ENCODE results near the gene RPL39.
A peak's percentile ranks its signal among the peaks of the same experiment; 100 is the strongest.
"Not testable (repeated sequence)": the region's sequence is repeated elsewhere in the genome, so short reads cannot be mapped to it uniquely, and the experiment has no call there.

Gene RPL39

DNA sequence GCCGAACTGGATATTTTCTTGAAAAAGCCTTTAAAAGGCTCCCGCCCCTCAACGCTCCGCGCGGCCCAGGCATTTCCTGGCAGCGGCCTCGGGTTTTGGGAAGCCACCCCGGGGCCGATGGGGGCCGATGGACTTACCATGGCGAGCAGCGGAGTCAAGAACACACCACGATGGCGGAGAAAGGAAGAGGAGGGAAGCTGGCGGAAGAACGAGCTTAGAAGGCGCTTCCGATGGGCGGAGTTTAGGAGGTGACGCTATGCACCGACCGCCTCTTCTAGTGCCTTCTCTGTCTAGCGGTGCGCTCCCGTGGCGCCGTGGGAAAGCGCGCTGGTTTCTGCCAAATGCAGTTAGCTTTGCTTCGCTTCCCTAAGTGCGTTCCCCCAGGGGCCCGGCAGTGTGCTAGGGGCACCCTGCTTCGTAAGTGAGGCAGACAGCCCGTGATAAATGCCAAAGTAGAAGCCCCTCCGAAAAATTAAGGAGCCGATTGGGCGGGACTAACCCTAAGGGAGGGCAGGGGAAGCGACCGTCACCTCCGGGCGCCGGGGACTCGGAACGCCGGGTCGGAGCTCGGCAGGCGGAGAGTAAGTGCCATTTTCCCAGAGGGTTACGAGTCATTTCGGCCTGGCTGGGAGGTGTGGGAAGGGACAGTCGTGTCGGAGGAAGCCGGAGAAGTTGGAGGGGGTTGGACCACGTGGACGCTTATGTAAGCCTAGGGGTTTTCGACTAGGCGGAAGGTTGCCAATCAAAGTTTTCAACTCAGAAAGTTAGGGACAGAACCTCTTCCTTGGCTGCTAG lies at the start of gene RPL39:
Gene RPL39 (minus strand): TSS at position 194 of the 795 bp plus-strand sequence. CDS start 54 bp downstream, at position 140.
- peak; percentile 92 for DNase-seq (ENCODE audit: low read depth)

DNA sequence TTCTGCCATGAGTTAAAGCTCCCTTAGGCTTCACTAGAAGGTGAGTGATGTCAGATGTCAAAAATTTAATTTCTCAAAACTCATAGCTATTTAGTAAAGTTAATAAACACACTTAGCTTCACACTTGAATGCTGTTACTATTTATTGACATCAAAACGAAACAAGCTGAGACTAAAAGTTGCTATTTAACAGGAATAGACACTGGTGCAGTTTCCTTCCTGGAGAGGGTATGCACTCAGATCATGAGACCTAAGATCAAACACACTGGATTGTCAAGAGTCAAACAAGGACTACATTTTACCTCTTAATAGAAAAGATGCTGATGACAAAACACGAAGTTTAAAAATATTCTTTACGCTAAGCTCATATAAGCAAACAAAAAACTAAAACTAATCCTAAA lies 42.5 kb upstream of the RPL39 start:
- no peak for DNase-seq (ENCODE audit: low read depth)

- no peak for DNase-seq (ENCODE audit: low read depth)
Measured at GRCh38 chrX:119828446-119828845, 37.0 kb upstream of the RPL39 start.

DNA sequence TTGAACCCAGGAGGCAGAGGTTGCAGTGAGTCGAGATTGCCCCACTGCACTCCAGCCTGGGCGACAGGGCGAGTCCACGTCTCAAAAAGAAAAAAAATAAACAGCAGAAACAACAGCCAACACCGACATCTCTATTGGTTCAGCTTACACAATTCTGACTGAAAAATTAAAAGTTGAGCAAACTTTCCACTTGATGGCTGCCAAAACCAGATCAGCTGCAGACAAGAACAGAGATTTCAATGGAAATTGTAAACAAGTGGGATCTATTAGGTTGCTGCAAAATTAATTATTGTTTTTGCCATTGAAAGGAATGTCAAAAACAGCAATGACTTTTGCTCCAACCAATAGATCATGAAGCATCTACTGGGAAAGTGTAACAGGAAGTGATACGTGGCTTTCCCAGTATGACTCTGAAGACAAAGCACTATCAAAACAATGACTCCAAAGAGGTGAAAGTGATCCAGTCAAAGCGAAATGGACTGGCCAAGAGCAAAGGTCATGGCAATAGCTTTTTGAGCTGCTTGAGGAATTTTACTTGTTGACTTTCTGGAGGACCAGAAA lies 35.0 kb upstream of the RPL39 start:
- DNase-seq (ENCODE audit: low read depth), result peak; percentile 45

DNA sequence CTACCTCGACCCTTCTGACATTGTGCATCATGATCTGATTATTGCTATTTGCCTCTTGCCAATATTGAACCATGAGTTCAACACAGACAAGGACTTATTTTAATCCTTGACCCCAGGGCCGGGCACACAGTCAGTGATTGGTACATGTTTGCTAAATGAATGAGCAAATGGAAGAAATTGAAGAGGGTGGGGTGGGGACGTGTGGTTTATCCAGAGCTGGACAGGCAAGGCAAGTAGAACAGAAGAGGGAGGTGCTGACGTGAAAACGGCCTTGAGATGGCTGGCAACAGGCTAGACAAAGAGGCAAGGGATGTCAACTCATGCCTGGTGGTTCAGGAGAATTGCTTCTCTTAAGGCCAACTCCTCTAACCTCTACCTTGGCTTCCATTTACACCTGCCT lies 32.8 kb upstream of the RPL39 start:
- DNase-seq (ENCODE audit: low read depth), result not testable (repeated sequence)

DNA sequence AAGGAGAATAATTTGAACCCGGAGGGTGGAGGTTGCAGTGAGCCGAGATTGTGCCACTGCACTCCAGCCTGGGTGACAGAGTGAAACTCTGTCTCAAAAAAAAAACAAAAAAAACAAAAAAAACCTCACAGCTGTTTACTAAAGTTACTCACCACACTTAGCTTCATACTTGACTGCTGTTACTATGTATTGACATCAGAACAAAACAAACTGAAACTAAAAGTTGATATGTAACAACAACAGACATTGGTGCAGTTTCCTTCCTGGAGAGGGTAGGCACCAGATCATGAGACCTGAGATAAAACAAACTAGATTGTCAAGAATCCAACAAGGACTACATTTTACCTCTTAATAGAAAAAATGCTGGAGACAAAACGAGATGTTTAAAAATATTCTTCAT lies 30.3 kb upstream of the RPL39 start:
- peak; percentile 1 for DNase-seq (ENCODE audit: low read depth)

DNA sequence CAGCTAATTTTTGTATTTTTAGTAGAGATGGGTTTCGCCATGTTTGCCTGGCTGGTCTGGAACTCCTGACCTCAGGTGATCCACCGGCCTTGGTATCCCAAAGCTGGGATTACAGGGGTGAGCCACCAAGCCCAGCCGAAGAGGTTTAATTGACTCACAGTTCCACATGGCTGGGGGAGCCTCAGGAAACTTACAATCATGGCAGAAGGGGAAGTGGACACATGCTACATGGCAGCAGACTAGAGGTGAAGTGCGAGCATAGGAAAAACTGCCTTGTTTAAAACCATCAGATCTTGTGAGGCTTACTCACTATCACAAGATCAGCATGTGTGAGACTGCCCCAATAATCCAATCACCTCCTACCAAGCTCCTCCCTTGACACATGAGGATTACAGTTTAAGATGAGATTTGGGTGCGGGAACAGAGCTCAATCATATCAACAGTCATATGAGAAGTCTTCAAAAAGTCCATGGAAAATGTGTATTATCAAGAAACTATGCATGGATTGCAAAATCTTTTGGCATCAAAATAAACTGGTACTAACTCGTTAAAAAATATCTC lies 25.8 kb upstream of the RPL39 start:
- DNase-seq (ENCODE audit: low read depth), result peak; percentile 5

DNA sequence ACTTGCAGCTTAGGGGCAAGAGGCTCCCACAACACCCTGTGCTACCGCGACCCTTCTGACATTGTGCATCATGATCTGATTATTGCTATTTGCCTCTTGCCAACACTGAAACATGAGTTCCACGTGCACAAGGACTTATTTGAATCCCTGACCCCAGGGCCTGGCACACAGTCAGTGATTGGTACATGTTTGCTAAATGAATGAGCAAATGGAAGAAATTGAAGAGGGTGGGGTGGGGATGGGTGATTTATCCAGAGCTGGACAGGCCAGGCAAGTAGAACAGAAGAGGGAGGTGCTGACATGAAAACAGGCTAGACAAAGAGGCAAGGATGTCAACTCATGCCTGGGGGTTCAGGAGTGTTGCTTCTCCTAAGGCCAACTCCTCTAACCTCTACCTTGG lies 24.9 kb upstream of the RPL39 start:
- no peak for DNase-seq (ENCODE audit: low read depth)

GRCh38 chrX:119809185-119809666 lies 17.8 kb upstream of the RPL39 start:
- DNase-seq (ENCODE audit: low read depth), result peak; percentile 23

DNA sequence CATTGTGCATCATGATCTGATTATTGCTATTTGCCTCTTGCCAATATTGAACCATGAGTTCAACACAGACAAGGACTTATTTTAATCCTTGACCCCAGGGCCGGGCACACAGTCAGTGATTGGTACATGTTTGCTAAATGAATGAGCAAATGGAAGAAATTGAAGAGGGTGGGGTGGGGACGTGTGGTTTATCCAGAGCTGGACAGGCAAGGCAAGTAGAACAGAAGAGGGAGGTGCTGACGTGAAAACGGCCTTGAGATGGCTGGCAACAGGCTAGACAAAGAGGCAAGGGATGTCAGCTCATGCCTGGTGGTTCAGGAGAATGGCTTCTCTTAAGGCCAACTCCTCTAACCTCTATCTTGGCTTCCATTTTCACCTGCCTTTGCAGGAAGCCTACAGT lies 17.0 kb upstream of the RPL39 start:
- DNase-seq (ENCODE audit: low read depth), result not testable (repeated sequence)

DNA sequence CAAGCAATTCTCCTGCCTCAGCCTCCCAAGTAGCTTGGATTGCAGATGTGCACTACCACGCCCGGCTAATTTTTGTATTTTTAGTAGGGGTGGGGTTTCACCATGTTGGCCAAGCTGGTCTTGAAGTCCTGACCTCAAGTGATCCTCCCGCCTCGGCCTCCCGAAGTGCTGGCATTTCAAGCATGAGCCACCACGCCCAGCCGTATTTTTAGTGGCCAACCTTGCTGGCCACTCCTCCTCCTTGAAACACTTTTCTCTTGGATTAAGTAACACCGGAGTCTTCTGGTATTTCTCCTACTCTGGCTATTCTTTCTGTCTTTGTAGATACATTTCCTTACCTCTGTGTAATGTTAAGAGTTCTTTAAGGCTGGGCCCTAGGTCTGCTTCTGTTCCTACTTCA lies 11.1 kb upstream of the RPL39 start:
- DNase-seq (ENCODE audit: low read depth), result no peak

DNA sequence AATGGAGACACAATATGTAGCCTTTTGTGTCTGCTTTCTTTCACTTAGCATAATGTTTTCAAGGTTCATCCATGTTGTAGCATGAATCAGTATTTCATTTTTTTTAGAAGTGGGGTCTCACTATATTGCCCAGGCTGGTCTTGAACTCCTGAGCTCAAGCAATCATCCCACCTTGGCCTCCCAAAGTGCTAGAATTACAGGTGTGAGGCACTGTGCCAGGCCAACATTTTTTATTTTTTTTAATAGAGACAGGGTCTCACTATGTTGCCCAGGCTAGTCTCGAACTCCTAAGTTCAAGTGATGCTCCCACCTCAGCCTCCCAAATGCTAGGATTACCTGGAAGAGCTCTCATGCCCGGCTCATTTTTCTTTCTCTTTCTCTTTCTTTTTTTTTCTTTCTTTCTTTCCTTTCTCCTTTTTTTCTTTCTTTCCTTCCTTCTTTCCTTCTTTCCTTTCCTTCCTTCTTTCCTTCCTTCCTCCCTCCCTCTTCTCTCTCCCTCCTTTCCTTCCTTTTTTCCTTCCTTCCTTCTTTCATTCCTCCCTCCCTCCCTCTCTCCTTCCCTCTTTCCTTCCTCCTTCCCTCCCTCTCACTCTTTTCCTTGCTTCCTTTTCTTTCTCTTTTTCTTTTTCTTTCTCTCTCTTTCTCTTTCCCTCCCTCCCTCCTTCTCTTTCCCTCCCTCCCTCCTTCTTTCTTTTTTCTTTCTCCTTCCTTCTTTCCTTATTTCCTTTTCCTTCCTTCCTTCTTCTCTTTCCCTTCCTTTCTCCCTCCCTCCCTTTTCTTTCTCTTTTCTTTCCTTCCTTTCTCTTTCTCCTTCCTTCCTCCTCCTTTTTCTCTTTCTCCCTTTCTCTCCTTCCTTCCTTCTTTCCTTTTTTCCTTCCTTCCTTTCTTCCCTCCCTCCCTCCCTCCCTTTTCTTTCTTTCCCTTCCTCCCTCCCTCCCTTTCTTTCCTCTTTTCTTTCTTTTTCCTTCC lies 10.1 kb upstream of the RPL39 start:
- DNase-seq (ENCODE audit: low read depth), result no peak

GRCh38 chrX:119790977-119791436 lies 423 bp downstream of the RPL39 start:
- peak; percentile 43 for DNase-seq (ENCODE audit: low read depth)

DNA sequence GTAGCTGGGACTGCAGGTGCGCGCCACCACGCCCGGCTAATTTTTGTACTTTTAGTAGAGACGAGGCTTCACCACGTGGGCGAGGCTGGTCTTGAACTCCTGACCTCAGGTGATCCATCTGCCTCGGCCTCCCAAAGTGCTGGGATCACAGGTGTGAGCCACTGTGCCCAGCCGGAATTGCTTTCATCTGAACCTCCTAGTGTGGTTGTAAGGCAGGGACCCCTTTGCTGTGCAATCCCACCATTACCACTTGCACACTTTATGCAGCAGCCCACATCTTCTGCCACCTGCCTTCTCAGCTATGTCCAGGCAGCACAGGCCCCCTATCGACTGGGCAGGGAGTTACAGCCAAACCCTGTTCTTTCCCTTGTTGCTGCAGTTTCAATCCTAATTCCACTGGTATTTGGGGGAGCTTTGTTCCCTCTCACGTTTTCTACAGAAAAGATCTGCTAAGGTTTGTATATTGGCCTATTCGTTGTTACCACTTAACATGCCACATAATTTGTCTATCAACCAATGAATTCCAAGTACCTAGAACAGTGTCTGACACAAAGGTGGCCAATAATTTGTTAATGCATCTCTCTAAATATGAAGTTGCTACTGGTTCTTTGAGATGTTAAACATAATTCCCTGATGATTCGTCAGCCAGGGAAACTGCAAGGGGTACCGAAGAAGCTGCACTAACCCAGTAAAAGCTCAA lies 6.5 kb downstream of the RPL39 start:
- DNase-seq (ENCODE audit: low read depth), result peak; percentile 45

GRCh38 chrX:119783026-119783425 lies 8.4 kb downstream of the RPL39 start:
- no peak for DNase-seq (ENCODE audit: low read depth)

- no peak for DNase-seq (ENCODE audit: low read depth)
Measured at GRCh38 chrX:119778829-119779228, 12.6 kb downstream of the RPL39 start.

DNA sequence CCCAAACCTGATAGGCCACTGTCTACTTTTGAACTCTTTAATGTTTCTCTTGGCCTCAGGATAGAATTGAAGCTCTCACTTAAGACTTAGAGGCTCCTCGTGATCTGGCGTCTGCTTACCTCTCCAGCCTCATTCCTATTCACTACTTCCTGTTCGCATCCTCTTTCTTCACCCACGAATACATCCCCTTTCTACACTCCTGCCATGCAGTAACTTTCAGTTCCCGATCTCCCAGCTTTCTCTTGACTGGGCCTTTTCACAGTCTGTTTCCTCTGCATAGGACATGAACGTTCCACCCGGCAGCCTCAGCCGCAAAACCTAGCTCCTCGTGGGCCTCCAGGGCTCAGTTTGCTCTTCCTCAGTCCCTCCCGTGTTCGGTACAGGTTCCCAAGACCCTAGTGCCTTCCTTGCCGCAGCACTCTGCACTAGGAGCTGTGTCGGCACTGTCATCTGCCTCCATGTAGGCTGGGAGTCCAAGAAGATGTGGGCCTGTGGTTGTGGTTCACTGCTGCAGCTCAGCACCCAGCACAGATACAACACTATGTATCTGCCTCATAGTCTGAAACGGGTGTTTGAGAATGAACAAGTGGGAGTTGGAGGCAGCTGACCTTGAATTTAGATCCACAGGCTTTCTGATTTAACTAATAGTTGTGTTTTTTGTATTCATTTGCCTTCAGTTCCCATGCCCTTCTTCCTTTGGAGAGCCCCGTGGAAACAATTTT lies 15.8 kb downstream of the RPL39 start:
- no peak for DNase-seq (ENCODE audit: low read depth)

- not testable (repeated sequence) for DNase-seq (ENCODE audit: low read depth)
Measured at GRCh38 chrX:119769388-119769787, 22.0 kb downstream of the RPL39 start.

DNA sequence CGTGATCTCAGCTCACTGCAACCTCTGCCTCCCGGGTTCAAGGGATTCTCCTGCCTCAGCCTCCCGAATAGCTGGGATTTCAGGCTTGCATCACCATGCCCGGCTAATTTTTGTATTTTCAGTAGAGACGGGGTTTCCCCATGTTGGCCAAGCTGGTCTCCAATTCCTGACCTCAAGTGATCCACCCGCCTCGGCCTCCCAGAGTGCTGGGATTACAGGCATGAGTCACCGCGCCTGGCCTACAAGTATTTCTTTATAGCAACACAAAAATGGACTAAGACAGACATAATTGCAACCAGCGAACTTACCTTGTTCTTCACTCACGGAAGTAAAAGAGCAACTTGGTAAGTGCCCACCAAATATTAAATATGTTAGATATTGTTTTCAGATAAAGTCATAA lies 23.0 kb downstream of the RPL39 start:
- peak; percentile 57 for DNase-seq (ENCODE audit: low read depth)

DNA sequence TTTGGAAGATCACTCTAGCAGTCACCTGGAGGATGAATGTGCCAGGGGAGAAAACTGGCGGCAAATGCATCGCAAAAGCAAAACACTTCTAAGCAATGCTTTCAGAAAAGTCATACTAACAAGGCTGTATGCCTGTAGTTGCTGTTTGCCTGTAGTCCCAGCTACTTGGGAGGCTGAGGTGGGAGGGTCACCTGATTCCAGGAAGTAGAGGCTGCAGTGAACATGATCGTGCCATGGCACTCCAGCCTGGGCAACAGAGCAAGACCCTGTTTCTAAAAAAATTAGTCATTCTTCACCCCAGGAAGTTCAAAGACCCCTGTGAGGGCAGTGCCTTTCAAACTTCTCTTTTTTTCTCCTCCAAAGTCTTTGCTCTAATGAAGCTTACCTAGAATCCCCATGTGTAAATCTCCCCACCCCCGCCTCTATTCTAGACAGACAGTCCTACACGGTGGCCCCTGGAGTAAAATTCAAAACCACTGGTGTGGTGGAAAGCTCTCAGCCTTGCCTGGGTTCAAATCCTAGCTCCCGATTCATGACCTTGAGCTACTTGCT lies 27.5 kb downstream of the RPL39 start:
- no peak for DNase-seq (ENCODE audit: low read depth)

Data from EH (cell line).